Lower lobe of right lung (tissue), 2 donors: ENCODE results near the gene THBS1. TPM values are rescaled to one million over a fixed set of nuclear protein-coding genes. Genes with fewer than 3 reads are reported as not detected.

Experiments used
- ATAC-seq, 2 donors: fragments of 200-7000 bp; cut with Tn5 transposase; one replicate each; pipeline ENCODE4 v1.9.1; 2020 to 2022; ENCODE audit warnings: mild to moderate bottlenecking in 2 of 2, moderate library complexity in 2 of 2
- DNase-seq: peaks from one replicate; pipeline ENCODE4 v3.0.0-alpha.2; 2020
- H3K27ac ChIP-seq: fragments of 200-600 bp; one replicate; pipeline ENCODE4 v1.8.0; 2022
- H3K27me3 ChIP-seq: fragments of 200-600 bp; one replicate; pipeline ENCODE4 v1.8.0; 2022; ENCODE audit warnings: low read depth
- H3K36me3 ChIP-seq: fragments of 200-600 bp; one replicate; pipeline ENCODE4 v1.8.0; 2022; ENCODE audit warnings: mild to moderate bottlenecking
- H3K4me1 ChIP-seq: fragments of 200-600 bp; one replicate; pipeline ENCODE4 v1.8.0; 2022
- H3K4me3 ChIP-seq: fragments of 200-600 bp; one replicate; pipeline ENCODE4 v1.8.0; 2022; ENCODE audit warnings: mild to moderate bottlenecking
- H3K9me3 ChIP-seq: fragments of 200-600 bp; one replicate; pipeline ENCODE4 v1.8.0; 2022
- CTCF ChIP-seq: fragments of 200-600 bp; IDR thresholded peaks from one replicate; pipeline ENCODE4 v1.8.0; 2022; ENCODE audit warnings: antibody characterized with exemption, mild to moderate bottlenecking
- intact Hi-C: fragments of 100-400 bp; cut with DNase I; formaldehyde crosslinking; loops from one replicate; pipeline ENCODE4 v1.11.0; 2022
- total RNA-seq: library from RNA; stranded (reverse); fragmentation: NEBNext Ultra II Directional; extraction: Animal tissue kit (Norgen Biotek cat#: 25700); gene quantifications from one replicate; pipeline ENCODE4 v1.2.1, GENCODE V29; 2021
- donor health status: DM: no; HTN: yes; CAD: no; lungs with severe emphysema.

THBS1 gene
- total RNA-seq, 1 donor from 2014 or later: 226 TPM

GRCh38 chr15:39585871-39586301, 5.0 kb downstream of the THBS1 start:
- H3K36me3 ChIP-seq: peaks cover 89% of the 10 kb centered on the region
- H3K27me3 ChIP-seq: no peaks in the 10 kb centered on the region
- no peak overlapping the region for H3K4me3 ChIP-seq
- H3K4me1 ChIP-seq: peaks cover 42% of the 10 kb centered on the region
- TF ChIP-seq CTCF: no peak
- ATAC-seq: no peak
- H3K9me3 ChIP-seq: no peaks in the 10 kb centered on the region
- no peak overlapping the region for H3K27ac ChIP-seq
- DNase-seq: no peak
- intact Hi-C loops: loop anchor here (10.0 kb wide), 1 partner anchor 411 kb away; no protein-coding TSS in a partner anchor

- intact Hi-C loops: loop anchor here (10.0 kb wide), 1 partner anchor 412 kb away; no protein-coding TSS in a partner anchor
- H3K27me3 ChIP-seq: no peaks in the 10 kb centered on the region
- H3K4me3 ChIP-seq: no peak overlapping the region
- no peaks in the 10 kb centered on the region for H3K9me3 ChIP-seq
- no peak for DNase-seq
- TF ChIP-seq CTCF: no peak
- peaks cover 95% of the 10 kb centered on the region for H3K36me3 ChIP-seq
- H3K27ac ChIP-seq: no peak overlapping the region
- ATAC-seq: no peak
- H3K4me1 ChIP-seq: peaks cover 42% of the 10 kb centered on the region
These were observed 5.7 kb downstream of the THBS1 start for GRCh38 chr15:39586387-39587095.

- ATAC-seq (peak in 1 of 2 donors; percentile 1), DNase-seq (no peak)
- no peaks in the 10 kb centered on the region for H3K27me3 ChIP-seq
- peaks cover 38% of the 10 kb centered on the region for H3K4me1 ChIP-seq
- intact Hi-C loops: loop anchor here (10.0 kb wide), 1 partner anchor 412 kb away; no protein-coding TSS in a partner anchor
- no peak overlapping the region for H3K4me3 ChIP-seq
- no peak for TF ChIP-seq CTCF
- peaks cover 100% of the 10 kb centered on the region for H3K36me3 ChIP-seq
- no peak overlapping the region for H3K27ac ChIP-seq
- no peaks in the 10 kb centered on the region for H3K9me3 ChIP-seq
These were observed 6.3 kb downstream of the THBS1 start for GRCh38 chr15:39587096-39587721.

GRCh38 chr15:39587731-39588530, 7.1 kb downstream of the THBS1 start:
- Histone ChIP-seq H3K27me3 (no peaks in the 10 kb centered on the region), H3K27ac (no peak overlapping the region), H3K9me3 (no peaks in the 10 kb centered on the region), H3K36me3 (peaks cover 100% of the 10 kb centered on the region), H3K4me3 (no peak overlapping the region), H3K4me1 (peaks cover 31% of the 10 kb centered on the region)
- DNase-seq (no peak), ATAC-seq (no peak)
- intact Hi-C loops: loop anchor here (10.0 kb wide), 1 partner anchor 413 kb away; no protein-coding TSS in a partner anchor
- no peak for TF ChIP-seq CTCF

GRCh38 chr15:39588531-39589192, 7.8 kb downstream of the THBS1 start:
- peaks cover 100% of the 10 kb centered on the region for H3K36me3 ChIP-seq
- no peak overlapping the region for H3K4me3 ChIP-seq
- intact Hi-C loops: loop anchor here (10.0 kb wide), 1 partner anchor 414 kb away; no protein-coding TSS in a partner anchor
- H3K27me3 ChIP-seq: no peaks in the 10 kb centered on the region
- H3K27ac ChIP-seq: no peak overlapping the region
- no peaks in the 10 kb centered on the region for H3K9me3 ChIP-seq
- DNase-seq (no peak), ATAC-seq (no peak)
- peaks cover 23% of the 10 kb centered on the region for H3K4me1 ChIP-seq
- TF ChIP-seq CTCF: no peak
